IPS DF 4.7 (cell line): ENCODE measurements around the gene MRPS15.
"Not testable (repeated sequence)": the region's sequence is repeated elsewhere in the genome, so short reads cannot be mapped to it uniquely, and the experiment has no call there.

Experiments
- DNase-seq: peaks from one replicate; pipeline ENCODE4 v3.0.0-alpha.2; 2013; ENCODE audit warnings: low spot score; ENCODE audit errors: extremely low read depth

Gene MRPS15

GRCh38 chr1:36484099-36484498 lies 19.9 kb upstream of the MRPS15 start:
- DNase-seq, result no peak

DNA sequence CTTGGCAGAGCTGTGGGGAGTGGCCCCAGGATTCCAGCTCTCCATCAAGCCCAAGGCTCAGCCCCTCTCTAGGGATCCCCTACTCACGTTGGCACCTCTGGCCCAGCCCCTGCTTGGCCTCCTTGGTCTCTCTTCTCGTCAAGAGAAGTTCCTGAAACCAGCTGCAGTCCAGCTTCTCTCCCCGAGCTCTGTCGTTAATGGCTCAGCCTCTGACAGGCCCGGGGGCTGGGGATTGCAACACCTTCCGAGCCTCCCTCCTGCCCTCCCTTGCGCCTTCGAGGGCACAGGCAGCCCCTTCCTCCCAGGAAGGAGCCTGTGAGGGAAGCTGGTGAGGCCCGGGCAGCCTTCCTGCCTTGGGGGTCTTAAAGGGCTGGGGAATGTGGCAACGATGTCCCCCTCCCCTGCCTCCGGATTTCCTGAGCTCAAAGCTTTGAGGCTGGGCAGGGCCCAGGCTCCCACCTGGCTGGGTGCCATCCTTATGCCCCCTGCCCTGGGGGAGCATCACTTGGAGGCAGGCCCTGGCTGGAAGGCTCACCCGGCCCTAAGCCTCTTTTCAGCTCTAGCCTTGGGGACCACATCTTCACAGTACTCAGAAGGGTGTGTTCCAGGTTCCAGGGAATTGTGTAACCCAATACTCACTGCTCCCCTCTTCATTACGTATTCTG lies 18.7 kb upstream of the MRPS15 start, which contains the start of gene CSF3R:
TSS of gene CSF3R (minus strand) at position 190 of the 665 bp plus-strand sequence. CDS start 3,417 bp downstream, outside the sequence.
- no peak for DNase-seq

- DNase-seq, result no peak
Observed at GRCh38 chr1:36481771-36482723, 17.9 kb upstream of the MRPS15 start.

- DNase-seq, result no peak
Observed at GRCh38 chr1:36481091-36481490, 16.9 kb upstream of the MRPS15 start.

GRCh38 chr1:36480161-36480560 lies 16.0 kb upstream of the MRPS15 start:
- DNase-seq, result no peak

DNA sequence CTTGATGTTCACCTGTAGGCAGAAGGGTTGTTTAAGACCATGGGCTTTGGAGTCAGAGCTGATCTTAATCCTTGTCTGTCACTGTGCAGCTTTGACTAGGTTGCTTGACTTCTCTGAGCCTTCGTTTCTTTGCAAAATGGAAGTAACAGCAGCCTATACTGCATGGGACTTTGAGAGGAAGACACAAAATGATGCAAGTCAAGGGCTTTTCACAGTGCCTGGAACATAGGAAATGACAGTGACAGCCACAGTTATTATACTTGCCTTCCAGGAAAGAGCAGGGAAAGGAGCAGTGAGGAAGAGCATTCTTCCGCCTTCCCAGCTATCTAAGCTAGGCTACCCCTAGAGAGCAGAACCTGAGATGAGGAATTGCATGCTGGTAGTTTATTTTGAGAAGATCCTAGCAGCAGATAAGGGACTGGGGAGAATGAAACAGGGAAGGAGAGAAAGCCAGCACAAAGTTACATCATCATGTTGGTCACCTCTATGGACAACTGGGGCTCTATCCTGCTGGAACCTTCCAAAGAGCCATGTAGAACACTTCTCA lies 15.4 kb upstream of the MRPS15 start:
- DNase-seq, result no peak

- DNase-seq, result not testable (repeated sequence)
Observed at GRCh38 chr1:36477615-36478014, 13.4 kb upstream of the MRPS15 start.

DNA sequence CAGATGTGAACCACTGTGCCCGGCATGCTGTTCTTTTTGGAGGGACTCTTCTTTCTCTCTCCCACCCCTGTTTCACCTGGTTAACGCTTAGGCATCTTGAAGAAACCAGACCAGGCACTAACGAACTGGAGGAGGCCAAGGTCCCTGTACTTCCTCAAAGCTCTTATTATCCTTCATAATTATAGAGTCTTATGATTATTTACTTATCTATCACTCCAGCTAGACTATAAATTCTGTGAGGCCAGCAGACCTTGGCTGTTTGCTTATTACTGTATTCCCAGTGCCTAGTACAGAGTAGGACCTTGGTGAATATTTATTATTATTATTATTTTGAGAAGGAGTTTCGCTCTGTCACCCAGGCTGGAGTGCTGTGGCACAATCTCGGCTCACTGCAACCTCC lies 12.8 kb upstream of the MRPS15 start:
- DNase-seq, result no peak

GRCh38 chr1:36475910-36476604 lies 11.9 kb upstream of the MRPS15 start:
- DNase-seq, result no peak

GRCh38 chr1:36475341-36475740 lies 11.2 kb upstream of the MRPS15 start:
- no peak for DNase-seq

GRCh38 chr1:36472656-36473055 lies 8.5 kb upstream of the MRPS15 start:
- no peak for DNase-seq

DNA sequence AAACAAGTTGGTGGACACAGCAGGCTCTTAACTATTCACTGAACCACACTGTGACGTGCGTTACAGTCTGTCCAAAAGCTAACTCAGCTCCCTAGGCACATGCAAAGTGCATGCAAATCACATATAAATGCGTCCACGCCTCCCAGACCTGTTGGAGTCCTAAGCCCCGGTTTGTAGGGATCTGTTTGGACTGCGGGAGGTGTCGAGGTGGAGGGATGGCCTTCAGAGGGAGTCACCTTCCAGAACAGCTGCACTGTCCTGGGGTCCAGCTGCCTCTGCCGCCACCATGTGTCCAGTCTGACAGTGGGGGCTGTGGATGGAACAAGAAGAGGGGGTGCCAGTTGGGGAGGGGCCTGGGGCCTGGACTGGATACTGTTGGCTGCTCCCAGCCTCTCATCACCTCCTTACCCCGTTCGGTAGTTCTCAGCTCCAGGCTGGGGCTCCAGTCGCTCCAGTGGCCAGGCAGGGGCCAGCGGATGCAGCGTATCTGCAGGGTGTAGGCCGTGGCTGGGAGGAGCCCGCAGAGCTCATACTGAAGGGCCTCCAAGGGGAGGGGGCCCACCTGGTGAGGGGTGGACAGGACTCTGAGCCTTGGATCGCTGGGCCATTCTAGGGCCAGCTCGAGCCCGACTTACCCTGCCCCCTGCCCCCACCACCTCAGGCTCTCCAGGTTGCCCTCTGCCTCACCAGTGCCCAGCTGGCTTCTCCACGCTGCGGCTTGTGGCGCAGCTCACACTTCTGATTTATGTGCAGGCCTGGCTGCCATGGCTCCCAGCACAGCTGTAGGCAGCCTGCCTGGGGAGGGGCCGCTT lies 7.9 kb upstream of the MRPS15 start:
- DNase-seq, result no peak

DNA sequence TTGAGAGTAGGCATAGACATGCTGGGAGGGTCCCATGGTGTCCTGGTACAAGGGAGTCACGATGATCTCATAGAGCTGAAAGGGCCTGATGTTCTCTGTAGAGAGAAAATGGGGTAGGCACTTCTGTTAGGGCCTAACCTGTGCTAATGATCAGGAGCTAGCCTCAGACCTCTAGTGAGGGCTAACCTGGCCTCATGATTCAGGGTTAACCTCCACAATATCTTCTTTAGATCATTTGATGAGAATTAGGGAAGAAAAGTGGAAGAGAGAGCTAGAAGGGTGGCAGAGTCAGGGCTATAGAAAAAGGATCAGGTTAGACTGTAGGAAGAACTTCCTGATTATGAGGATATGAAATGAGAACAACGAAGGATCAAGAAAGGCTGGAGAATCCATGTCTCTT lies 5.0 kb upstream of the MRPS15 start:
- DNase-seq, result no peak

DNA sequence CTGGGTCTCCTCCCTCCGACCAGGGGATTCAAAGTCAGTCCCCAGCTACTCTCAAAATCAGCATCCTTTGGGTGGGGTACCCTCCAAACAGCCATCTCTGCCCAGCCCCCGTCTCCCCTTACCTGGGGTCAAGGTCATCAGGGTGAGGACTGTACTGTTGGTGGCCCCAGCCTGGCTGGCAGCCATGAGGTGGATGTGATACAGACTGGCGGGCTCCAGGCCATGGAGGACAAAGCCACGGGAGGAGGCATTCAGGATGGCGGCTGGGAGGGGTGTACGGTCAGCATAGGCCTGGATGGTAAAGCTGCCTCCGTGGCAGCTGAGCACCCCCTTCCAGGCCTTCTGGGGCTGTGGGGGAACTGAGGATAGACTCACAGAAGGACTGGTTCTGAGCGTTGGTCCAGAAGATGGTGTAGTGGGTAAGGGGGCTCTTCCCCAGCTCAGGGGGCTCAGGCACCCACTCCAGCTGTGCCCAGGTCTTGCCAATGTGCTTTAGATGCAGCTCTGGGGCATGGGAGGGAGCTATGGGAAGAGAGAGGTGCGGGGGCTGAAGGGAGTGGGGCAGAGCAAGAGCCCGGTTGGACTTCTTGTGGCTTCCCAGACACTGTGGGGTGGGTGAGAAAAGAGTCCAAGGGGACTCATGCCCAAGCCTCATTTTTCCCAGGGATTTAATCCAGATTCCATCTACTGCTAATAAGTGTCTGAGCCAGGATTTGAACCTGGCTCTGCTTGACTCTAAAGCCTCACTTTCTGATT lies 3.7 kb upstream of the MRPS15 start:
- no peak for DNase-seq

DNA sequence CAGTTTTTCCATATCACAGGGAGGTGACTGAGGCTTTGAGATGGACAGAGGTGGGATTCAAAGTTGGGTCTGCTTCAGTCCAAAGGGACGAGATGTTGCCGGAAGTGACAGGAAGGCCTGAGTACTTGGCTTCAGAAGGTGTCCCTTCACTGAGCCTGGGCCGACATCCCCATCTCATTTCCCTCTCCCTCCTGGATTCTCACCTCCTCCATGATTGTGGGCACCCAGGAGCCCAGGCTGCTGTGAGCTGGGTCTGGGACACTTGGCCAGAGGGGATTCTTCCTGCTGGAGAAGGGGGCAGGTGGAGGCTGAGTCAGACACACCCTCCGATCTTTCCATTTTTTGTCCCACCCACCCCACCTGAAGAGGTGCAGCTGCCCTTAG lies 2.8 kb upstream of the MRPS15 start:
- DNase-seq, result no peak

DNA sequence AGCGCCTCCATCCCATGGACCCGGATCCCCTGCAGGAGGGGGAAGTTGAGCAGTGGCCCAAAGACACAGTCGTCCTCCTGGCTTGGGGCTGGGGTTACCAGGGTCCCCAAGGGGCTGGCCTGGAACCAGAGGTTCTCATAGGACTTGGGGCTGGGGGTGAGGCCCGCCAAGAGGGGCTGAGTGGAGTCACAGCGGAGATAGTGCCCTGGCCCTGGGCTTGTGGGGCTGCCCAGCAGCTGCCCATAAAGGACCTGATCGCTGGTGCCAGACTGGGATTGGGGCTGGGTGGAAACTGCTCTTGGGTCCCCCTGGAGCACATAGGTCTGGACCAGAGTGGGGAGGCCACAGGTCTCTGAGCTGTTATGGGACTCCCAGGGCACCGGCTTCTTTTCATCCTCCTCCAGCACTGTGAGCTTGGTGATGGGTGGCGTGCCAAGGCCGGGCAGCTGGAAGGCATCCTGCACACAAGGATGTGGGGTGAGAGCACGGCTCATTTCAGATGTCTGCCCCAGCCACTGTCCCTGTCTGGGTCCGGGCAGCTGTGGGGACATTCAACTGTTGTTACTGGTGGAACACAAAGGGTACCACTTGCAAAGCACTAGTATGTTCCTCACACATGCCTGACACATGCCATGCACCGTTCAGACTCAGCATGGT lies 2.3 kb upstream of the MRPS15 start:
- no peak for DNase-seq

GRCh38 chr1:36465731-36466369 lies 1.7 kb upstream of the MRPS15 start:
- no peak for DNase-seq

- DNase-seq, result no peak
Observed at GRCh38 chr1:36464605-36465393, 615 bp upstream of the MRPS15 start.
